Heart left ventricle (tissue), 16 donors: ENCODE results near the gene PTGER1. TPM values are rescaled to one million over a fixed set of nuclear protein-coding genes. Genes with fewer than 3 reads are reported as not detected.

ENCODE experiments used
- ATAC-seq, 4 donors: fragments of 200-7000 bp; cut with Tn5 transposase; one replicate each; pipeline ENCODE4 v1.9.1; 2020 to 2022; ENCODE audit warnings: moderate library complexity in 4 of 4, mild to moderate bottlenecking in 3 of 4, moderate number of reproducible peaks in 1 of 4
- DNase-seq, 5 donors: peaks; one replicate each; pipeline ENCODE4 v3.0.0-alpha.2; 2020
- H3K27ac ChIP-seq, 12 donors: fragments of 200-600 bp; sonication (generic) in 4 of 12; one replicate each; pipeline versions ENCODE4 v1.5.0 to v1.8.0; 2016 to 2022; ENCODE audit warnings: mild to moderate bottlenecking in 2 of 12
- H3K27me3 ChIP-seq, 9 donors: fragments of 200-600 bp; sonication (generic) in 2 of 9; one replicate each; pipeline versions ENCODE4 v1.5.1 to v1.8.0; 2016 to 2022; ENCODE audit warnings: mild to moderate bottlenecking in 3 of 9
- H3K36me3 ChIP-seq, 9 donors: fragments of 200-600 bp; sonication (generic) in 2 of 9; one replicate each; pipeline versions ENCODE4 v1.5.0 to v1.8.0; 2018 to 2022; ENCODE audit warnings: mild to moderate bottlenecking in 2 of 9
- H3K4me1 ChIP-seq, 12 donors: fragments of 200-600 bp; sonication (generic) in 4 of 12; one replicate each; pipeline versions ENCODE4 v1.5.0 to v1.8.0; 2016 to 2022; ENCODE audit warnings: mild to moderate bottlenecking in 3 of 12
- H3K4me3 ChIP-seq, 12 donors: fragments of 200-600 bp; sonication (generic) in 4 of 12; one replicate each; pipeline versions ENCODE4 v1.5.0 to v1.8.0; 2017 to 2022; ENCODE audit warnings: mild to moderate bottlenecking in 9 of 12, moderate library complexity in 4 of 12
- H3K9me3 ChIP-seq, 12 donors: fragments of 200-600 bp; sonication (generic) in 4 of 12; one replicate each; pipeline versions ENCODE4 v1.5.0 to v1.8.0; 2016 to 2022; ENCODE audit warnings: mild to moderate bottlenecking in 1 of 12
- POLR2A ChIP-seq, 2 donors: fragments of 450-650 bp; IDR thresholded peaks; one replicate each; pipeline ENCODE4 v1.6.1; 2017; ENCODE audit warnings: antibody characterized with exemption in 2 of 2, mild to moderate bottlenecking in 2 of 2, moderate library complexity in 2 of 2
- WGBS, 4 donors: extraction: QIAGEN DNeasy Blood & Tissue Kit in 2 of 4; methylation state at CpG; one replicate each; pipeline versions ENCODE4 v1.1.5 to v1.1.7; 2013 to 2018; 5-methylcytosine and 5-hydroxymethylcytosine counted together
- intact Hi-C, 10 donors: fragments of 100-400 bp; cut with DNase I; formaldehyde crosslinking; loops; one replicate each; pipeline versions ENCODE4 v1.11.1 to v1.14.2; 2022
- polyA plus RNA-seq, 2 donors: library from polyadenylated mRNA; stranded (reverse); fragments of 200-250 nt; gene quantifications; one replicate each; pipeline ENCODE4 v1.2.3, GENCODE V29; 2013
- total RNA-seq, 9 donors: library from RNA; depleted of rRNA in 2 of 9; stranded (reverse); fragments of >200 nt in 2 of 9; fragmentation: NEBNext Ultra II Directional in 3 of 9; extraction: Animal tissue kit (Norgen Biotek cat#: 25700) in 3 of 9; gene quantifications; one replicate each; pipeline versions ENCODE4 v1.1.0 to v1.2.4, GENCODE V29; 2016 to 2023
- TF ChIP-seq, protein P1 (sequence below), 12 donors: fragments of 200-600 bp; sonication (generic) in 4 of 12; IDR thresholded peaks; one replicate each; pipeline versions ENCODE4 v1.5.0 to v1.8.0; 2018 to 2022; ENCODE audit warnings: antibody characterized with exemption in 12 of 12, mild to moderate bottlenecking in 5 of 12
- donor health status: ischemic (EF 13 %, LVEDD 7.1; RV severe dilation, severe dysfunction).
- donor health status: healthy with polysubstance abuse.
- donor health status: DM: no; HTN: yes; CAD: no.
- donor health status: DM: no; HTN: no; CAD: no.
- donor health status: ischemic (EF 25% LVEDD 6.9; RV normal size, moderate dysfunction).
- donor health status: ischemic (EF 25% LVEDD 5.7; RV mildly dilated, moderate dysfunction).
- donor health status: healthy.
- donor health status: DM: yes; HTN: yes; CAD: no.
- donor health status: ischemic (EF 35%, LVEDD 5.7; RV mildly dilated, moderate dysfunction).
- donor health status: nonischemic (EF 11% LVEDD 7.7; RV severe dilation, severe dysfunction).
- donor health status: DM: yes; HTN: yes; CAD: no.
- donor health status: PGD.
- donor health status: ischemic (EF 29% LVEDD 5.4; RV normal size, mild dysfunction).
- donor health status: nonischemic (EF 23%, LVEDD 6.1; RV moderate dilation, normal function).

PTGER1 gene
- total and polyA plus RNA-seq, 11 donors = 0.15 to 0.35 TPM; not detected in 9

DNA sequence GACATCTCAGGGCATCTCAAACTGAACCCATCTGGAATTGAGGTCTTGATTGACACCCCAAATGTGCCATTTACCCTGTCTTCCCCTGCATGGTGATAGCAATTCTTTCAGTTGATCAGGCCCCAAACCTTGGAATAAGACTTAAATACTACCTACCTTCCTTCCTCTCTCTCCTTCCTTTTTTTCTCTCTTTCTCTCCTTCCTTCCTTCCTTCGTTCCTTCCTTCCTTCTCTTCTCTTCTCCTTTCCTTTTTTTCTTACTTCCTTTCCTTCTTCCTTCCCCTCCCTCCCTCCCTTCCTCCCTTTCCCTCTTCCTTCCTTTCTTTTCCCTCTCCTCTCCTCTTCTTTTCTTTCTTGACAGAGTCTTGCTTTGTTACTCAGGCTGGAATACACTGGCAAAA, 28.1 kb upstream of the PTGER1 start:
- WGBS, 4 donors = 43 to 73% (median 65%) methylated on average over 1 of the region's 1 CpG
- DNase-seq (no peak), ATAC-seq (no peak)
- TF ChIP-seq POLR2A (IDR thresholded peaks at IDR 0.05) = no peak
- TF ChIP-seq, protein P1, sequence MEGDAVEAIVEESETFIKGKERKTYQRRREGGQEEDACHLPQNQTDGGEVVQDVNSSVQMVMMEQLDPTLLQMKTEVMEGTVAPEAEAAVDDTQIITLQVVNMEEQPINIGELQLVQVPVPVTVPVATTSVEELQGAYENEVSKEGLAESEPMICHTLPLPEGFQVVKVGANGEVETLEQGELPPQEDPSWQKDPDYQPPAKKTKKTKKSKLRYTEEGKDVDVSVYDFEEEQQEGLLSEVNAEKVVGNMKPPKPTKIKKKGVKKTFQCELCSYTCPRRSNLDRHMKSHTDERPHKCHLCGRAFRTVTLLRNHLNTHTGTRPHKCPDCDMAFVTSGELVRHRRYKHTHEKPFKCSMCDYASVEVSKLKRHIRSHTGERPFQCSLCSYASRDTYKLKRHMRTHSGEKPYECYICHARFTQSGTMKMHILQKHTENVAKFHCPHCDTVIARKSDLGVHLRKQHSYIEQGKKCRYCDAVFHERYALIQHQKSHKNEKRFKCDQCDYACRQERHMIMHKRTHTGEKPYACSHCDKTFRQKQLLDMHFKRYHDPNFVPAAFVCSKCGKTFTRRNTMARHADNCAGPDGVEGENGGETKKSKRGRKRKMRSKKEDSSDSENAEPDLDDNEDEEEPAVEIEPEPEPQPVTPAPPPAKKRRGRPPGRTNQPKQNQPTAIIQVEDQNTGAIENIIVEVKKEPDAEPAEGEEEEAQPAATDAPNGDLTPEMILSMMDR (IDR thresholded peaks at IDR 0.05) = no peak
- intact Hi-C loops = no loop called here
- H3K4me1 ChIP-seq = peaks cover 0 to 11% (median 0%) of the 10 kb centered on the region in 12 donors
- H3K27ac ChIP-seq = no peak overlapping the region
- H3K9me3 ChIP-seq = no peaks in the 10 kb centered on the region
- H3K4me3 ChIP-seq = no peak overlapping the region
- no peaks in the 10 kb centered on the region for H3K36me3 ChIP-seq
- H3K27me3 ChIP-seq = no peaks in the 10 kb centered on the region

DNA sequence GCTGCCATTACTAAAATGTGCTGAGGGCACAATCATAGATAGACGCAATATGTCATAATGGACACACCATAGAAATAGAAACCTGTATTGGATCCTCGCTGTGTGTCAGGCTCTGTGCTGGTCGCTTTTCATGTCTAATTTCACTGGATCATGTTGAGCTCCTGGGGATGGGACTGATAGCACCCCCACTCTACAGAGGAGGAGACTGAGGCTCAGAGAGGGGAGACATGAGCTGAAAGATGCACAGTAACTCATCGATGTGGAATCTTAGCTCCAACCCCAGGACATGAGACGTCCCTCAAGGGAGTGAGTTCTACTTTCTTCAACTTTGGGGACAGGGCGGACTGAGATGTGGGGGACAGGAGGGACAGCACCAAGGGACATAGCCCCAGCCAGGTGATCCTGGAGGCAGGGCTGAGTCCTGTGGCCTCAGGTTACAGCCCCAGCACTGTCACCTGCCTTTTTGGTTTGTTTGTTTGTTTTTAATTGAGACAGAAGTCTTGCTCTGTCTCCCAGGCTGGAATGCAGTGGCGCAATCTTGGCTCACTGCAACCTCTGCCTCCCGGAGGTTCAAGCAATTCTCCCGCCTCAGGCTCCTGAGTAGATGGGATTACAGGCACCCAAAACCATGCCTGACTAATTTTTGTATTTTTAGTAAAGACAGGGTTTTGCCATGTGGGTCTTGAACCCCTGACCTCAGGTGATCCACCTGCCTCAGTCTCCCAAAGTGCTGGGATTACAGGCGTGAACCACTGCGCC, 27.4 kb upstream of the PTGER1 start:
- H3K27ac ChIP-seq = no peak overlapping the region
- no peaks in the 10 kb centered on the region for H3K9me3 ChIP-seq
- WGBS, 4 donors = 80 to 86% (median 83%) methylated on average over 10 to 11 of the region's 11 CpGs
- DNase-seq (no peak), ATAC-seq (no peak)
- TF ChIP-seq POLR2A (IDR thresholded peaks at IDR 0.05) = no peak
- TF ChIP-seq, protein P1 (IDR thresholded peaks at IDR 0.05) = no peak
- H3K4me3 ChIP-seq = no peak overlapping the region
- peaks cover 0 to 11% (median 2%) of the 10 kb centered on the region in 12 donors for H3K4me1 ChIP-seq
- H3K36me3 ChIP-seq = no peaks in the 10 kb centered on the region
- intact Hi-C loops = no loop called here
- H3K27me3 ChIP-seq = no peaks in the 10 kb centered on the region

DNA sequence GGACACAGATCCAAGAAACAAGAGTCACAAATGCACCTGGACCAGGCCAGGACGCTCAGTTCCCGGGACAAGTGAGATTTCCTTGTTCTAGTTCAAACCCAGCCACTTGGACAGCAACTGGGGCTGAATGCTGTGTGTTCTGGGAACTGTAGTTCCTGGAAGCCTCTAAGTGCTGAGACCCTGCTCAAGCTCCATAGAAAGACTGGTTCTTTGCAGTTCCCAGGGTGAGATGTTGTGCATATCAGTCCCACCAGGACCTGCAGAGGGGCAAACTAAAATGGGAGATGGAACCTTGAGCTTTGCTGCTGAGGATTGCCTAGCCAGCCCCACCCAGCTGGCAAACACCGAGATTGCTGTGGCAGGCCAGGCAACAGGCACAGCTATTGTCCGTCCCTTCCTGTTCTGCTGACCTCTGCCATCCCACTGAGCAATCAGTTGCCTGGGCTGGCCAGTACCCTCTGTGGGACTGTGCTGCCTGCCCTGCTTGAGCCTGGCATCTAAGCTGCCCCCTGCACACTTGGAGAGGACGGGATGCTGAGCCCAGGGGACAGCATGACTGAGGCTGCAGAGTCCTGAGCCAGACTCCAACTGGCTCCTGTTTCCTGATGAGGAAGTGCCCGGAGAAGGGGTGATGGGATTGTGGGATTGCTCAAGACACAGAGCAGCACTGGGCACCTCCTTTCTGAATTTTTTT, 22.2 kb upstream of the PTGER1 start:
- TF ChIP-seq POLR2A (IDR thresholded peaks at IDR 0.05) = peak in 1 of 2 donors; percentile 13
- TF ChIP-seq, protein P1 (IDR thresholded peaks at IDR 0.05) = no peak
- WGBS, 4 donors = 41 to 54% (median 47%) methylated on average over 4 to 6 of the region's 6 CpGs
- peaks cover 5 to 33% (median 22%) of the 10 kb centered on the region in 12 donors for H3K4me1 ChIP-seq
- intact Hi-C loops = loop anchor here in 2 of 10 donors (2.0 to 10.0 kb wide), 2 partner anchors 19 to 363 kb away; partner anchors contain the start of gene ASF1B (in 1 of the 2)
- DNase-seq = no peak
- H3K27me3 ChIP-seq = no peaks in the 10 kb centered on the region
- H3K36me3 ChIP-seq = peaks cover 0 to 6% (median 0%) of the 10 kb centered on the region in 9 donors
- no peaks in the 10 kb centered on the region for H3K9me3 ChIP-seq
- ATAC-seq = no peak
- H3K4me3 ChIP-seq = no peak overlapping the region
- H3K27ac ChIP-seq = peak overlapping the region in 10 of 12 donors; percentile 7 to 88 (median 58)

DNA sequence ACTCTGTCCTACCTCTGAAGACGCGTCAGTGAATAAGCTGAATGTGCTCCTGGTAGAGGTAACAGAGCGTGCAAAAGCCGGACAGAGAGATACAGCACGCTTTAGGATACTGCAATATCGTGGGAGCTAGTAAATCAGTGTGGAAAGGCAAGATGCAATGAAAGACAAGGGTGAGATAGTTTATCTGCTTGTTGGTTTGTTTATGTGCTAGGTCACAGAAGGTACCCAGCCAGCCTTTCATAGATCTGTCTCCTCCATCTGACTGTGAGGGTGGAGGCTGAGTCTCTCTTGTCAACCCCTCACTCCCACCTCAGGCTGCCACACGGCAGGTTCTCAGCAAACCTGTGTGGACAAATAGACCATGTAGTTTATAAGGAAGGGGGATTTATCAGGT, 21.7 kb upstream of the PTGER1 start:
- DNase-seq = no peak
- TF ChIP-seq, protein P1 (IDR thresholded peaks at IDR 0.05) = no peak
- no peak for TF ChIP-seq POLR2A (IDR thresholded peaks at IDR 0.05)
- peak overlapping the region in 11 of 12 donors; percentile 7 to 88 (median 60) for H3K27ac ChIP-seq
- H3K36me3 ChIP-seq = peaks cover 0 to 8% (median 4%) of the 10 kb centered on the region in 9 donors
- no peak for ATAC-seq
- intact Hi-C loops = loop anchor here in 2 of 10 donors (2.0 to 10.0 kb wide), 2 partner anchors 20 to 362 kb away; partner anchors contain the start of gene ASF1B (in 1 of the 2)
- H3K9me3 ChIP-seq = no peaks in the 10 kb centered on the region
- 33 to 42% (median 34%) methylated on average over 7 of the region's 7 CpGs for WGBS, 4 donors
- H3K4me3 ChIP-seq = peak overlapping the region in 10 of 12 donors; percentile 80 to 94 (median 91)
- H3K4me1 ChIP-seq = peaks cover 5 to 33% (median 22%) of the 10 kb centered on the region in 12 donors
- H3K27me3 ChIP-seq = no peaks in the 10 kb centered on the region
